ENCODE data around the gene GREB1L.
"Not testable (repeated sequence)": the region's sequence is repeated elsewhere in the genome, so short reads cannot be mapped to it uniquely, and the experiment has no call there.

GREB1L gene

GRCh38 chr18:21307578-21307977 lies 65.5 kb downstream of the GREB1L start:
- DNase-seq (ENCODE audit: low read depth), result no peak

DNA sequence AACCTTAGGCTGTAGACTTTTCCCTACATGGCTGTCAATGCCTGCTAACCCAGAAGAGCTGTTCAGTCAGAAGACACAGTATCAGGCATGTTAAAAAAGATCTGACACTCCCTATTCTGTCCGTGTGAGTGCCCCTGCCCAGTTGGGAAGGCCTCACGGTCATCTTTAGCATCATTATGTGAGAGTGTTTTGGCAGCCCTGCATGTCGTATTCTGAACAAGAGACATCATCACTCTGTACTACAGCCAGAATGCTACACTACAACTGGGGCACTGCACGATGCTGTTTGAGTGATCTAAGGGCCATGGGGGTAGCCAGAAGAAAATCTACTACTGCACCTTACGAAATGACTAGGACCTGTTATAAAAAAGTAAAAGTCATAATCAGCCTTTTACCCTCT lies 67.2 kb downstream of the GREB1L start:
- DNase-seq (ENCODE audit: low read depth), result no peak

DNA sequence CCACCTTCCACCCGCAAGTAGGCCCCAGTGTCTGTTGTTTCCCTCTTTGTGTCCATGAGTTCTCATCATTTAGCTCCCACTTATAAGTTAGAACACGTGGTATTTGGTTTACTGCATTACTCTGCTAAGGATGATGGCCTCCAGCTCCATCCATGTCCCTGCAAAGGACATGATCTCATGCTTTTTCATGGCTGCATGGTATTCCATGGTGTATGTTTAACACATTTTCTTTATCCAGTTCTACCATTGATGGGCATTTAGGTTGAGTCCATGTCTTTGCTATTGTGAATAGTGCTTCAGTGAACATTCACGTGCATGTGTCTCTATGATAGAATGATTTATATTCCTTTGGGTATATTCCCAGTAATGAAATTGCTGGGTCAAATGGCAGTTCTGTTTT lies 69.9 kb downstream of the GREB1L start:
- DNase-seq (ENCODE audit: low read depth), result not testable (repeated sequence)

- no peak for DNase-seq (ENCODE audit: low read depth)
Measured at GRCh38 chr18:21313576-21313975, 71.5 kb downstream of the GREB1L start.

DNA sequence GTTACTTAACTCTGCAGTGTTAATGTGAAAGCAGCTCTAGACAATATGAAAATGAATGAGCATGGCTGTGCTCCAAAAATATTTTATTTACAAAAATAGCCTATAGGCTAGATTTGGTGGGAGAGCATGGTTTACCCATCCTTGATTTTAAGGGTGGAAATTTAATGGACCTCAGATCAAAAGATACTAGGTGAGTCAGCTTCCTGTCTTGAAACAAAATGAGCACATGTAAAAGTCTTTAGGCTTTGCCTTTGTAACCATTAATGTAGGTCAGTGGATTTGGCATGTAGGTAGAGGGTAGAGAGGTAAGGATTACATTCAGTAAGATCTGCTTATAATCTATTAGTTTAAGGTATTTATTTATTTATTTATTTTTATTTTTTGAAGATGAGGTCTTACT lies 72.7 kb downstream of the GREB1L start:
- no peak for DNase-seq (ENCODE audit: low read depth)

DNA sequence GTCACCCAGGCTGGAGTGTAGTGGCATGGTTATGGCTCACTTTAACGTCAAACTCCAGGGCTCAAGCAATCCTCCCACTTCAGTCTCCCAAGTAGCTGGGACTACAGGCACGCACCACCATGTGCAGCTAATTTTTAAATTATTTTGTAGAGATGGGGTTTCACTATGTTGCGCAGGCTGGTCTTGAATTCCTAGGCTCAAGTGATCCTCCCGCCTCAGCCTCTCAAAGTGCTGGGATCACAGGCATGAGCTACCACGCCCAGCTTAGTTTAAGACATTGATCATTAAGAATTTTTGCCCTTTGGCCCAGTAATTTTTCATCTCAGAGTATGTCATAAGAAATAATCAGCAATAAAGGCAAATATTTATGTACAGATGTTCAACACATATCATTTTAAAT lies 73.1 kb downstream of the GREB1L start:
- not testable (repeated sequence) for DNase-seq (ENCODE audit: low read depth)

- no peak for DNase-seq (ENCODE audit: low read depth)
Measured at GRCh38 chr18:21315741-21316197, 73.7 kb downstream of the GREB1L start.

- DNase-seq (ENCODE audit: low read depth), result no peak
Measured at GRCh38 chr18:21316296-21316695, 74.3 kb downstream of the GREB1L start.

- DNase-seq (ENCODE audit: low read depth), result no peak
Measured at GRCh38 chr18:21321711-21322110, 79.7 kb downstream of the GREB1L start.

- no peak for DNase-seq (ENCODE audit: low read depth)
Measured at GRCh38 chr18:21327101-21327500, 85.1 kb downstream of the GREB1L start.

DNA sequence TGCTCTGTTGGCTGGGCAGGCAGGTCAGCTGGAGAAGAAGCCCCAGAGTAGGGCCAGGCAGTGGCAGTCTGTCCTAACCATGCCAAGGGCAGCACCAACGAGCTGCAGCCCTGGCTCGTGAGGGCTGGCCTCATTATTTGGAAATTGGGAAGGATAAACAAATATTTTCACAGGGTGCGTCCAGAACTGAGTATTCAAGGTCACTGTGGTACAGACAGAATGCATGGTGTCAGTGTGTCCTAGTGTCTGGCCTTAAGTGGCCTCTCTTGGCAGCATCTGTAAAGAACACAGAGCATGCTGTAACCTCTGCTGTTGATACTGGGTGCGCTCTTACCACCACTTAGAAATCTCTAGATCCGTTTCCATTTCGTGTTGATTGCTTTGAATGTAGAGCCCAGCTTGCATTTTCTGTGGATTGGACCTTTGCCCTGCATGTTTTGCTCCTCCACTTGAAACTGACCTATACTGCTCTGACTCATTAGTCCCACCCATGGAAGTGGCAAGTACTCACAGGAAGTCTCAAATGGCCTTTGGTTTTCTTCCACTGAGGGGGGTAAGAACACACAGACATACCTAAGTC lies 88.2 kb downstream of the GREB1L start:
- DNase-seq (ENCODE audit: low read depth), result no peak

DNA sequence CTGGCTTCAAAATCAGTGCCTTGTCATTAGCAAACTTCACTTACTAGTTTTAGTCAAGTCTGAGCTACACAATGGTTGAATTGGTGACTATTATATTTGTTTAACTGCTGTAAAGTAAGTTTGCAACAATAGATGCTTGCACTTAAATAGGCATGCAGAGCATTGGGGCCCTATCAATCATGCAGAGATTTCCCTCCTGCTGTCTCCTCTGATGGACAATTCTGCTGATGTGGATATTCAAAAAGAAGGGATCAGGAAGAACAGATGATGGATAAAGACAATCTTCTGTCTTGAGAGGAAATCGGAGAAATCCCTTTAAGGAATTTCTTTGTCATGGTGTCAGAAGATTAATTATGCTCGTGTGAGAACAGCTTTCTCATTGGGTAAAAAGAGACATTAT lies 89.0 kb downstream of the GREB1L start:
- no peak for DNase-seq (ENCODE audit: low read depth)

DNA sequence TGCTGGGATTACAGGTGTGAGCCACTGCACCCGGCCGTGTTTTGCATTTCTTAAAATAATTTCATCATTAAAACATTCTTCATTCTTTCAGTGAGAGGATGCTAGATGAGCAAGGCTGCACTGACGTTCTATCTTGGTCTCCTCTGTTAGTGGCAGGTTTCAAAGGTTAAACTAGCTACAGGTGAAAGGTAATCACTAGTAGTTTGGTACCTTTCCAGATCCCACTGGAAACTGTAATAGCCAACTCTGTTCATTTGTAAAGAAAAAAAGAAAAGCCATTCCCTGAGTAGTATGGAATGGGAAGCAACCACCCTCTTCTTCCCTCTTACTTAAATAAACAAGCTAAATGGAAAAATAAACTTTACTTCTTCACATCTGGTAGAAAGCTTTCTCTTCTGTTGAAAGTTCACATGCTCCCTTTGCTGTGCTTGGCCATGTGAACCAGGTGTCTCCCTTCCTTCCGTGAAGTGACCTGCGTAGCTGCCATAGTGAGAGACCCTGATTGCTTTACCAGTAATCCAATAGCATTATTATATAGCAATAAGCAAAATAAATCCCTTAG lies 94.0 kb downstream of the GREB1L start:
- DNase-seq (ENCODE audit: low read depth), result no peak

DNA sequence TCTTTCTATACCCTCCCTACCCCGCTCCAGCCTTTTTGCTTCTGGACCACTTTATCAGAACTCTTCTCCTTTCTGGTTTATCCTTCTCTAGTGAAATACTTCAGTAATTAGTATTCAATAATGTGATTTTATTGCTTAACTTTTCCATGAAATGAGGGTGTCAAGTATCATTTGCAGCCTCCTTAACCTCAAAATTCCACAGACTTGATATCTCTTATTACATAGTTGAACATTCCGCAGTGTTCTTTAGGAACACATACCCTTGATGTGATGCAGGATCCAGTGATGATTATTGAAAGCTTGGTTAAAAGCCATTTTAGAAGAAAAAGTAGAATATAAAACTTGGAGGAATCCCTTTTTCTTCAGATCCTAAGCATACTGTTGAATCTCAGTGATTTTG lies 94.8 kb downstream of the GREB1L start:
- DNase-seq (ENCODE audit: low read depth), result no peak

- no peak for DNase-seq (ENCODE audit: low read depth)
Measured at GRCh38 chr18:21341141-21341540, 99.1 kb downstream of the GREB1L start.

DNA sequence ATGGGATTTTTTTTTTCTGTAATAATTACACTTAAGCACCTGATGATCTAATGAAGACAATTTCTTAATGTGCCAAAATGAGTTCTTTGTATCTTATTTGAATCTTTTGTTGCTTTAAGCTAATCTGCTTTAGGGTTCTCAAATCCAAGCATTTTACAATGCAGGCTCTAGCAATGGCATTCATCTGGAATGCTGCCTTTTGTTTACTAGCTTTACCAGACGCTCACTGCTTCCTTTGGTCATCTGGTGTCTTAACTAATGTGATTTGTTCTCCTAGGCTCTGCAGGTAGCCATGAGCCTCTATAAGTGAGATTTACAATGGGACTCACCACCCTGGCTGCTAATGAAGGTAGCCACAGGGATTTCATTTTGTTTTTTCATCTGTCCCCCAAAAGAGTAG lies 100.3 kb downstream of the GREB1L start:
- no peak for DNase-seq (ENCODE audit: low read depth)

GRCh38 chr18:21344860-21345259 lies 102.8 kb downstream of the GREB1L start:
- no peak for DNase-seq (ENCODE audit: low read depth)

- DNase-seq (ENCODE audit: low read depth), result no peak
Measured at GRCh38 chr18:21345840-21346239, 103.8 kb downstream of the GREB1L start.

GRCh38 chr18:21359746-21360145 lies 117.7 kb downstream of the GREB1L start:
- no peak for DNase-seq (ENCODE audit: low read depth)

- no peak for DNase-seq (ENCODE audit: low read depth)
Measured at GRCh38 chr18:21361307-21361880, 119.4 kb downstream of the GREB1L start.

DNA sequence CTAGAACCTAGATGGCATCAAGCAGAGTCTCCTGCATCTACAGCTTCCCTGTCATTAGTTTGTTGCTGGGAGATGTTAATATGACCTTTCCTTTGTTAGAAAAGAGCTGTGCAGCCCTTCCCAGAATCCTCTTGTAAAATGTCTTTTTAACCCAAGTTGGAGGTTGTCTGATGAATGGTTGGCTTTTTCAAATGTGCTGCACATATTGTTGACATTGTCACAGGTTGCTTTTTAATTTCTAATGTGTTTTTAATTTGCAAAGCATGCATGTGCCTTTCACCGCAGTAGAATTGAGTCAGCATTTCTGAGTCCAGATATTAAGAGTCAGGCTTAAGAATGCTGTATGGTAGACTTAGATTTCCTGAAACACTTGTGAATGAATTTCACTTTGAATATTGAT lies 120.8 kb downstream of the GREB1L start:
- no peak for DNase-seq (ENCODE audit: low read depth)

DNA sequence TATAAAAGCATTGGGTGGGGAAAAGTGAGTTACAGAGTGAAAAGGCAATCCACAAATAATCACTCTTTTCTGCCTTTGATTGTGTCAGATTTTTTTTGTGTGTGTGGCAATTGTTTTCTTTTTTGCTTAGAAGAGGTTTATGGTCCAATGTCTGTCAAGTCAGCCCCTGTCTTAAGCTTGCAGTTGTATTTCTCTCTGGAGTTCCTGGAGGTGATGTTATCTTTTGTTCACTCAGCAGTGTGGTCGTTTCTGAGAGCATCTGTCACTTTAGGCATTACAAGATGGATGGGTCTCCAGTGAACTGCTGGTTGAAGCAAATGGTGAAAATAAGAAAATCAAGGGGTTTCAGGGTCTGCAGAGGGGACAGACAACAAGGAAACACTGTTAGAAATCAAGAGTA lies 121.3 kb downstream of the GREB1L start:
- DNase-seq (ENCODE audit: low read depth), result no peak

DNA sequence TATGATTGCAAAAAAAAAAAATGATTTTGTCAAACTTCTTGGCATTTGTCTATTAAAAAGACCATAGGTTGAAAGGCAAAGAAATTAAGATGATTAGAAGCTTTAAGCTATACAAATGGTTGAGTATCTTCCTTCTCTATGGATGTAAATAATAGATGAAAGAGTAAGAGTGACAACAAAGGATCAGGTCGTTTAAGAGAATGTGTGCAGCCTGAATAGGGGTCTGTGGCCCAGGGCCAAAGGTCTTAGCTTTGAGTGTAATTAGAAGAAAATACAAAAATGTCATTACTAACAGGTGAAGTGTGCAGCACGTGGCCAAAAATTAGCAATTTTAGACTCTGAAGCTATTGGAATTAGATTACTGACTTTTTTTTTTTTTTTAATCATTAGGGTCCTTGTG lies 122.4 kb downstream of the GREB1L start:
- no peak for DNase-seq (ENCODE audit: low read depth)

DNA sequence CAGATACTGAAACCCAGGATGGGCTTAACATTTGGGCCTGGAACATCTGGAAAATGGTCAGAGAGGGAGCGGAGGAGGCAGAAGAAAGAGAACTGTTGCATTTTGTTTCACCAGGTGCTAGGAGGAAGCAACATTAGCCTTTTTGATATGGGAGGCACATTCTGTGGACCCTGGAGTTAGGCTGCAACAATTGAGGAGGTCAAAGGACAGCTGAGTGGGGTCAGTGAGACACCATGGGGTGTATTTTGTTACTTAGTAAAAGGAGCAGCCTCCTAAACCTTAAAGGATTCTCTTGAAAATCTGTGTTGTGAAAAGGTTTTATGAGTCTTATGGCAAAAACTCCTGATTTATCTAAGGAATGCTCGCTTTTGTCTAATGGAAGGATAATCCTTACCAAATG lies 124.9 kb downstream of the GREB1L start:
- DNase-seq (ENCODE audit: low read depth), result no peak

Data from stimulated activated CD8-positive, alpha-beta memory T cell treated with anti-CD3 and anti-CD28 coated beads, Interleukin-12 subunit alpha, Interleukin-12 subunit beta, amount 100 ng/mL, for 4 hours (primary cell).